HepG2 (cell line): ENCODE measurements around the gene MAPK11. TPM values are rescaled to one million over a fixed set of nuclear protein-coding genes. Genes with fewer than 3 reads are reported as not detected.

Experiments used
- EED ChIP-seq: sonication (generic); formaldehyde crosslinking; IDR thresholded peaks from 2 replicates; pipeline ENCODE4 v1.5.0; 2020; ENCODE audit warnings: mild to moderate bottlenecking, missing genetic modification reagents
- GABPA ChIP-seq, 2 experiments: IDR thresholded peaks; 2 replicates each; pipeline ENCODE4 v1.6.1; 2011 to 2016; ENCODE audit warnings: low read depth in 2 of 2, low read length in 1 of 2, missing biosample characterization in 1 of 2, missing genetic modification characterization in 1 of 2
- HNF4G ChIP-seq, 2 experiments: sonication (generic) in 1 of 2; formaldehyde crosslinking in 1 of 2; IDR thresholded peaks; 2 replicates each; pipeline versions ENCODE4 v1.4.0 to v1.6.1; 2011 to 2020; ENCODE audit warnings: borderline replicate concordance in 2 of 2, low read depth in 2 of 2, mild to moderate bottlenecking in 2 of 2, low read length in 1 of 2, missing genetic modification reagents in 1 of 2, moderate library complexity in 1 of 2
- IRF1 ChIP-seq: sonication (generic); formaldehyde crosslinking; IDR thresholded peaks from 2 replicates; pipeline ENCODE4 v1.4.0; 2020; ENCODE audit warnings: low read depth, mild to moderate bottlenecking, missing genetic modification reagents
- KDM1A ChIP-seq: IDR thresholded peaks from 2 replicates; pipeline ENCODE4 v1.6.1; 2016; ENCODE audit warnings: missing compliant biosample characterization
- MAFK ChIP-seq, 2 experiments: IDR thresholded peaks in 1 of 2; conservative IDR thresholded peaks in 1 of 2; 2 replicates each; pipeline ENCODE4 v1.6.1; 2011; ENCODE audit warnings: improper control_type of control experiment in 2 of 2, low read length in 2 of 2
- NRL ChIP-seq: sonication (generic); formaldehyde crosslinking; IDR thresholded peaks from 2 replicates; pipeline ENCODE4 v1.5.0; 2020; ENCODE audit warnings: missing genetic modification reagents, mild to moderate bottlenecking, moderate library complexity, borderline replicate concordance
- RBM39 ChIP-seq: fragments of 200-400 bp; formaldehyde crosslinking; IDR thresholded peaks from one replicate; pipeline ENCODE4 v1.6.1; 2018; ENCODE audit warnings: antibody characterized with exemption, mild to moderate bottlenecking, low read depth, low read length; ENCODE audit not compliant: poor library complexity, severe bottlenecking
- SMARCC2 ChIP-seq: fragments of 450-650 bp; IDR thresholded peaks from 2 replicates; pipeline ENCODE4 v1.6.1; 2017; ENCODE audit warnings: antibody characterized with exemption, mild to moderate bottlenecking
- SNAPC2 ChIP-seq: sonication (generic); formaldehyde crosslinking; IDR thresholded peaks from 2 replicates; pipeline ENCODE4 v1.8.1; 2022; ENCODE audit warnings: mild to moderate bottlenecking, missing genetic modification reagents
- SP1 ChIP-seq, 2 experiments: fragments of 450-650 bp in 1 of 2; sonication (generic) in 1 of 2; formaldehyde crosslinking in 1 of 2; IDR thresholded peaks; 2 replicates each; pipeline versions ENCODE4 v1.4.0 to v1.6.1; 2016 to 2020; ENCODE audit warnings: missing genetic modification reagents in 1 of 2
- SSRP1 ChIP-seq: IDR thresholded peaks from 2 replicates; pipeline ENCODE4 v1.6.1; 2016; ENCODE audit warnings: control low read depth
- TBP ChIP-seq: sonication (generic); formaldehyde crosslinking; IDR thresholded peaks from 2 replicates; pipeline ENCODE4 v1.5.0; 2020; ENCODE audit warnings: missing genetic modification reagents
- ZNF430 ChIP-seq: sonication (generic); formaldehyde crosslinking; IDR thresholded peaks from 2 replicates; pipeline ENCODE4 v1.9.0; 2021; ENCODE audit warnings: mild to moderate bottlenecking, missing genetic modification reagents
- ZNF550 ChIP-seq: sonication (generic); formaldehyde crosslinking; IDR thresholded peaks from 2 replicates; pipeline ENCODE4 v1.4.0; 2020; ENCODE audit warnings: mild to moderate bottlenecking, missing genetic modification reagents, borderline replicate concordance
- ZSCAN31 ChIP-seq: sonication (generic); formaldehyde crosslinking; IDR thresholded peaks from 2 replicates; pipeline ENCODE4 v1.5.0; 2020; ENCODE audit warnings: low read depth, mild to moderate bottlenecking, missing genetic modification reagents
- polyA plus RNA-seq, 8 experiments: library from polyadenylated mRNA; depleted of rRNA in 3 of 8; stranded (reverse) in 7 of 8; unstranded in 1 of 8; fragments of >200 nt; fragmentation: Illumina TruSeq in 4 of 8; extraction: Trizol in 4 of 8; gene quantifications; 2 replicates each; pipeline versions ENCODE4 v1.2.1 to v1.2.3, GENCODE V29; 2011 to 2016; ENCODE audit warnings: low read depth in 4 of 8, missing spikeins in 1 of 8, mixed read lengths in 1 of 8; ENCODE audit not compliant: insufficient read depth in 1 of 8
- total RNA-seq, 5 experiments: library from RNA; depleted of rRNA; stranded (reverse); fragments of >200 nt; fragmentation: Illumina TruSeq; extraction: Trizol; gene quantifications; 2 replicates each; pipeline ENCODE4 v1.2.3, GENCODE V29; 2016; ENCODE audit warnings: low read depth in 1 of 5
- TF ChIP-seq, protein P1 (sequence below): sonication (generic); formaldehyde crosslinking; IDR thresholded peaks from 2 replicates; pipeline ENCODE4 v1.8.1; 2023; ENCODE audit warnings: mild to moderate bottlenecking, inconsistent platforms, moderate library complexity, missing genetic modification reagents, borderline replicate concordance
- TF ChIP-seq, protein P2 (sequence below): sonication (generic); formaldehyde crosslinking; IDR thresholded peaks from 2 replicates; pipeline ENCODE4 v1.4.0; 2020; ENCODE audit warnings: missing genetic modification reagents, borderline replicate concordance
- TF ChIP-seq, protein P3 (sequence below), 2 experiments: fragments of 450-650 bp in 1 of 2; sonication (generic) in 1 of 2; formaldehyde crosslinking; IDR thresholded peaks; 2 replicates each; pipeline versions ENCODE4 v1.5.0 to v1.8.0; 2020 to 2022; ENCODE audit warnings: mild to moderate bottlenecking in 1 of 2, missing genetic modification reagents in 1 of 2

The MAPK11 gene
- total and polyA plus RNA-seq, 2 of the 13 experiments (the other 11 are each of a cell fraction or from before 2014, with no cell fraction given): 0.15 to 0.17 TPM

DNA sequence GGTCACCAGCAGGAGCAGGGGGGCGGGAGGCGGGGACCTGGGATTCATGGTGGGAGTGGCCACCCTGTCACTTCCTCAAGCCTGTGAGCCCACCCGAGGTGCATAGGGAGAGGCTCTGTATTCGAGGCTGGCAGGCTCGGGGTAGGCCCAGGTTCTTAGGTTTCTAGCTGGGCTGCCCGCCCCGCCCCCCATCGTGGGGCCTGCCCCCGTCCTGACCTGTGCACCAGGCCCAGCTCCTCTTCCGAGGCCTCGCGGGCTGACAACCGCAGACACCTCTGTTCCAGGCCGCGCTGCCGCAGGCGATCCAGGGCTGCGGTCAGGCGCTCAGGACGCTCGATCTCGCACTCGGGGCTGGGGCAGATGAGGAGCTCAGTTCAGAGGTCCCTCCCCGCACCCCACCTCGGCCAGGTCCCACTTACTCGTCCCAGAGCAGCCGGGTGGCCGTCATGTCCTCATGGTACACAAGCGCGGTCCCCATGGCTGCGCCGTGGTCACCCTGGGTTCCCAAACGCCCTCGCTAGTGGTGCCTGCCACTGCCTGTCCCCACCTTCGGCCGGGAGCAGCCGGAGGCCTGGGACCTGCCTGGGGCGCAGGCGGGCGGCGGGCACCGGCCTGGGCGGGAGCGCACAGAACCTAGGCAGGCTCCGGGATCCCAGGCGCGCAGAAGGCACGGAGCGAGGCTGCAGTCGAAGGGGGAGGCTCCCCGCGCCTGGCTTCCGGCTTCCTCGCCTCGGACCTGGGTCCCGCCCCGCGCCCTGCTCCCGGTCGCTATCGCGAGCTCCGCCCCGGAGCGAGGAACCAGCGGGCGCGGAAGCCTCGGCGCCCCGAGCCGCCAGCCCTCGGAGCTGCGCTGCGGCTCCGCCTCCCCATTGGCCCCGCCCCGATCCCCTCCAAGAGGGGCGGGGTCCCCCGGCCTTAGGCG is 19.4 kb downstream of the MAPK11 start, which contains the start of gene HDAC10 (continued):
- TF ChIP-seq ZNF430 (CRISPR knock-in tag) (no peak), SMARCC2 (no peak), EED (CRISPR knock-in tag) (peak; percentile 32; the same call in 1 of the 2 replicates), SNAPC2 (CRISPR knock-in tag) (no peak), HNF4G (IDR thresholded peaks at IDR 0.05; ENCODE audit: borderline replicate concordance, low read depth, low read length) (no peak), HNF4G (CRISPR knock-in tag; IDR thresholded peaks at IDR 0.05; ENCODE audit: borderline replicate concordance, low read depth) (no peak), TBP (no peak), ZSCAN31 (no peak), IRF1 (CRISPR knock-in tag) (no peak), KDM1A (CRISPR knock-in tag) (no peak), ZNF550 (CRISPR knock-in tag) (no peak), SSRP1 (CRISPR knock-in tag) (no peak), GABPA (IDR thresholded peaks at IDR 0.05; ENCODE audit: low read depth, low read length) (peak; percentile 54), GABPA (CRISPR knock-in tag; IDR thresholded peaks at IDR 0.05; ENCODE audit: low read depth) (peak; percentile 31; the same call in 1 of the 2 replicates), NRL (CRISPR knock-in tag) (peak; percentile 72; the same call in 1 of the 2 replicates), MAFK (conservative IDR thresholded peaks at IDR 0.05 in 1 of 2, IDR thresholded peaks at IDR 0.05 in 1 of 2; ENCODE audit: low read length in 2 of 2) (no peak), SP1 (IDR thresholded peaks at IDR 0.05) (no peak), SP1 (CRISPR knock-in tag; IDR thresholded peaks at IDR 0.05) (peak; percentile 42; the same call in 1 of the 2 replicates), RBM39 (no peak)
- TF ChIP-seq, protein P1, sequence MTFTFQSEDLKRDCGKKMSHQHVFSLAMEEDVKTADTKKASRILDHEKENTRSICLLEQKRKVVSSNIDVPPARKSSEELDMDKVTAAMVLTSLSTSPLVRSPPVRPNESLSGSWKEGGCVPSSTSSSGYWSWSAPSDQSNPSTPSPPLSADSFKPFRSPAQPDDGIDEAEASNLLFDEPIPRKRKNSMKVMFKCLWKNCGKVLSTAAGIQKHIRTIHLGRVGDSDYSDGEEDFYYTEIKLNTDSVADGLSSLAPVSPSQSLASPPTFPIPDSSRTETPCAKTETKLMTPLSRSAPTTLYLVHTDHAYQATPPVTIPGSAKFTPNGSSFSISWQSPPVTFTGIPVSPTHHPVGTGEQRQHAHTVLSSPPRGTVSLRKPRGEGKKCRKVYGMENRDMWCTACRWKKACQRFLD (CRISPR knock-in tag): no peak
- TF ChIP-seq, protein P2, sequence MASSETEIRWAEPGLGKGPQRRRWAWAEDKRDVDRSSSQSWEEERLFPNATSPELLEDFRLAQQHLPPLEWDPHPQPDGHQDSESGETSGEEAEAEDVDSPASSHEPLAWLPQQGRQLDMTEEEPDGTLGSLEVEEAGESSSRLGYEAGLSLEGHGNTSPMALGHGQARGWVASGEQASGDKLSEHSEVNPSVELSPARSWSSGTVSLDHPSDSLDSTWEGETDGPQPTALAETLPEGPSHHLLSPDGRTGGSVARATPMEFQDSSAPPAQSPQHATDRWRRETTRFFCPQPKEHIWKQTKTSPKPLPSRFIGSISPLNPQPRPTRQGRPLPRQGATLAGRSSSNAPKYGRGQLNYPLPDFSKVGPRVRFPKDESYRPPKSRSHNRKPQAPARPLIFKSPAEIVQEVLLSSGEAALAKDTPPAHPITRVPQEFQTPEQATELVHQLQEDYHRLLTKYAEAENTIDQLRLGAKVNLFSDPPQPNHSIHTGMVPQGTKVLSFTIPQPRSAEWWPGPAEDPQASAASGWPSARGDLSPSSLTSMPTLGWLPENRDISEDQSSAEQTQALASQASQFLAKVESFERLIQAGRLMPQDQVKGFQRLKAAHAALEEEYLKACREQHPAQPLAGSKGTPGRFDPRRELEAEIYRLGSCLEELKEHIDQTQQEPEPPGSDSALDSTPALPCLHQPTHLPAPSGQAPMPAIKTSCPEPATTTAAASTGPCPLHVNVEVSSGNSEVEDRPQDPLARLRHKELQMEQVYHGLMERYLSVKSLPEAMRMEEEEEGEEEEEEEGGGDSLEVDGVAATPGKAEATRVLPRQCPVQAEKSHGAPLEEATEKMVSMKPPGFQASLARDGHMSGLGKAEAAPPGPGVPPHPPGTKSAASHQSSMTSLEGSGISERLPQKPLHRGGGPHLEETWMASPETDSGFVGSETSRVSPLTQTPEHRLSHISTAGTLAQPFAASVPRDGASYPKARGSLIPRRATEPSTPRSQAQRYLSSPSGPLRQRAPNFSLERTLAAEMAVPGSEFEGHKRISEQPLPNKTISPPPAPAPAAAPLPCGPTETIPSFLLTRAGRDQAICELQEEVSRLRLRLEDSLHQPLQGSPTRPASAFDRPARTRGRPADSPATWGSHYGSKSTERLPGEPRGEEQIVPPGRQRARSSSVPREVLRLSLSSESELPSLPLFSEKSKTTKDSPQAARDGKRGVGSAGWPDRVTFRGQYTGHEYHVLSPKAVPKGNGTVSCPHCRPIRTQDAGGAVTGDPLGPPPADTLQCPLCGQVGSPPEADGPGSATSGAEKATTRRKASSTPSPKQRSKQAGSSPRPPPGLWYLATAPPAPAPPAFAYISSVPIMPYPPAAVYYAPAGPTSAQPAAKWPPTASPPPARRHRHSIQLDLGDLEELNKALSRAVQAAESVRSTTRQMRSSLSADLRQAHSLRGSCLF: no peak
- TF ChIP-seq, protein P3, sequence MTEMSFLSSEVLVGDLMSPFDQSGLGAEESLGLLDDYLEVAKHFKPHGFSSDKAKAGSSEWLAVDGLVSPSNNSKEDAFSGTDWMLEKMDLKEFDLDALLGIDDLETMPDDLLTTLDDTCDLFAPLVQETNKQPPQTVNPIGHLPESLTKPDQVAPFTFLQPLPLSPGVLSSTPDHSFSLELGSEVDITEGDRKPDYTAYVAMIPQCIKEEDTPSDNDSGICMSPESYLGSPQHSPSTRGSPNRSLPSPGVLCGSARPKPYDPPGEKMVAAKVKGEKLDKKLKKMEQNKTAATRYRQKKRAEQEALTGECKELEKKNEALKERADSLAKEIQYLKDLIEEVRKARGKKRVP (CRISPR knock-in tag; IDR thresholded peaks at IDR 0.05): no peak
